Measurements from ENCODE around the gene FBXL7.

The FBXL7 gene

DNA sequence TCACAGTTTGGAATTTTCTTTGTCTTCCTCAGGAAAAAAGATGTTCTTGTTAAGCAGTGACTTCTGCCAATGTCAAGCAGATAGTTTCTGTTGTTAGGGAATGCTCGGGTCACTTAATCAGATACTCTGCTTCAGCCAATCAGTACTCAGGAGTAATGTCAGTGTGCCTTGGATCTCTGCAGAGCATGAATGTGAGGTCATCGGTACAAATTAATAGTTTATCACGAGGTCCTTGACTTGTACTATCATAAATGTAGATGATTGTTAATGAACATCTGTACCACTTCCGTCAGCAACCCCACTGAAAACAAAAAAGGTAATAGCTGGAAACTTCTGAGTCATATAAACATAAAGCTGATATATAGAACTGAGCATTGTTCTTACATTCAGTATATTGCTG, 73.6 kb downstream of the FBXL7 start:
- DNase-seq (ENCODE audit: low spot score), result no peak
- TF ChIP-seq, protein P1, sequence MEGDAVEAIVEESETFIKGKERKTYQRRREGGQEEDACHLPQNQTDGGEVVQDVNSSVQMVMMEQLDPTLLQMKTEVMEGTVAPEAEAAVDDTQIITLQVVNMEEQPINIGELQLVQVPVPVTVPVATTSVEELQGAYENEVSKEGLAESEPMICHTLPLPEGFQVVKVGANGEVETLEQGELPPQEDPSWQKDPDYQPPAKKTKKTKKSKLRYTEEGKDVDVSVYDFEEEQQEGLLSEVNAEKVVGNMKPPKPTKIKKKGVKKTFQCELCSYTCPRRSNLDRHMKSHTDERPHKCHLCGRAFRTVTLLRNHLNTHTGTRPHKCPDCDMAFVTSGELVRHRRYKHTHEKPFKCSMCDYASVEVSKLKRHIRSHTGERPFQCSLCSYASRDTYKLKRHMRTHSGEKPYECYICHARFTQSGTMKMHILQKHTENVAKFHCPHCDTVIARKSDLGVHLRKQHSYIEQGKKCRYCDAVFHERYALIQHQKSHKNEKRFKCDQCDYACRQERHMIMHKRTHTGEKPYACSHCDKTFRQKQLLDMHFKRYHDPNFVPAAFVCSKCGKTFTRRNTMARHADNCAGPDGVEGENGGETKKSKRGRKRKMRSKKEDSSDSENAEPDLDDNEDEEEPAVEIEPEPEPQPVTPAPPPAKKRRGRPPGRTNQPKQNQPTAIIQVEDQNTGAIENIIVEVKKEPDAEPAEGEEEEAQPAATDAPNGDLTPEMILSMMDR (IDR thresholded peaks at IDR 0.05; ENCODE audit: extremely low read depth, missing control alignments), result no peak

DNA sequence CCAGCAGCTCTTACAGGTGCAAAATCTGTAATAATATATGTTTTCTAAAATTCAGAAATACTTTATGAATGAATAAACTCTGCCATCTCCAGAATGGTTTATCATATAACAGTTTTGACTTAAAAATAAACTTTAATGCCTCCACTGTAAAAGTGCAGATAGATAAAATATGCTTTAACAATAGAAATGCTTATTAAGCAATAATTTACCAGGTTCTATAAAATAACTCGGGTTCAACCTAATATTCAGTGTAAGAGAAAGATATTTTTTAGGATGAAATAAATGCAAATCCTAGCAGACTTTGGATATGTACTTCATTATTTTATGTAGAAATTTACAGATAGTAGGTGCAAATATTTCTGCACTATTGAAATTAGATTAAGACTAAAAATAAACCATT, 74.1 kb downstream of the FBXL7 start:
- no peak for DNase-seq (ENCODE audit: low spot score)
- TF ChIP-seq, protein P1 (IDR thresholded peaks at IDR 0.05; ENCODE audit: extremely low read depth, missing control alignments), result no peak

DNA sequence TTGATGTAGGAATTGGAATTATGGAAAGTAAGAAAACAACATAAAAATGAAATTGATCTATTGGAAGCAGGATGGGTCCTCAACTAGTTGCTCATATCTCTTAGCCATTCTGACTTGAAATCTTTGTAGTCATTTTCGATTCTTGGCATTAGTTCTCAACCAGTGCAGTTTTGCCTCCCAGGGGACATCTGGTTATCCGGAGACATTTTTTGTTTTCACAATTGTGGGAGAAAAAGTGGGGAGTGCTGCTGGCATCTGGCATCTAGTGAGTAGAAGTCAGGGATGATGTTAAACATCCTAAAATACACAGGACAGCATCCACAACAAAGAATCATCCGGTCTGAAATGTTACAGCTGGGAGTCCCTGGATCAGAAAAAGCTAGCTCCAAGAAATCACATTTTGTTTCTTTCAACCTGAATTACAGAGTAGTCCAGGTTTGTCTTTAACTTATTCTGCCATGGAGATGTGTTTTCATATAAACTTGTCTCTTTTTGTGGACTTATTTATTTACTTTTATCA, 74.9 kb downstream of the FBXL7 start:
- TF ChIP-seq, protein P1 (IDR thresholded peaks at IDR 0.05; ENCODE audit: extremely low read depth, missing control alignments), result no peak
- DNase-seq (ENCODE audit: low spot score), result no peak

DNA sequence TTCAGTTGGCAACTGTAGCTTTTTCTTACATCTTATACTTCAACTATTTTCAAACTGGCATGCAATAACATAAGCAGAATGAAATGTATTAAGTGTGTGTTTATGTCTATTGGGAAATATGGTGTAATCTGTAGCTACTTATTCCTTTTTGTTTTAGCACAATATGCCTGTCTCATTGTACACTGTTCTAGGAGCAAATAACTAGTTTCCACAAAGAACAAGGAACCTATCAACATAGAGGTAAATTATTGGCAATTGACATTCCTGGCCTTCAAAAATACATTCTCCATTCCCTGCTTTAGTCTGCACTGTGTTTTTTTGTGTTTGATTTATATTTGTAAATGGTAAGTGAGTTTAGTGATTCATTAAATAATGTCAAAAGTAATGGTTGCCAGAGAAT, 75.7 kb downstream of the FBXL7 start:
- DNase-seq (ENCODE audit: low spot score), result no peak
- TF ChIP-seq, protein P1 (IDR thresholded peaks at IDR 0.05; ENCODE audit: extremely low read depth, missing control alignments), result no peak

DNA sequence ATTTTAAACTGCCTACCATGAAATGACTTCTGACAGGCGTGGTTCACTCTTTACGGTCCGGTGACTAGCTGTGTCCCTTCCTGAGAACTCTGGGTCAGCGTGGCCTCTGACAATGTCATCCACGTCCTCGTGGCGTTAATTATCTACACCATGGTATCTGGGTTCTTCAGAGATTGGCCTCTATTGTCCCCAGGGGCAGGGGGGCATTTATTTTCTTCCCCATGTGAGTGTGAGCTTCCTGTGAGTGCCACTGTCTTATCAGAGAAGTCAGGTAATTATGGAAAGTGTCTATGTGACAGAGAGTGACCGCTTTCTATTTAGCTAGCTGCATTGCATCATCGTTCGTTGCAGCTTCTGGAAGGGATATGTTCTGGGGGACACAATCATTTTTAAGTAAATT, 77.2 kb downstream of the FBXL7 start:
- TF ChIP-seq, protein P1 (IDR thresholded peaks at IDR 0.05; ENCODE audit: extremely low read depth, missing control alignments), result no peak
- DNase-seq (ENCODE audit: low spot score), result no peak

DNA sequence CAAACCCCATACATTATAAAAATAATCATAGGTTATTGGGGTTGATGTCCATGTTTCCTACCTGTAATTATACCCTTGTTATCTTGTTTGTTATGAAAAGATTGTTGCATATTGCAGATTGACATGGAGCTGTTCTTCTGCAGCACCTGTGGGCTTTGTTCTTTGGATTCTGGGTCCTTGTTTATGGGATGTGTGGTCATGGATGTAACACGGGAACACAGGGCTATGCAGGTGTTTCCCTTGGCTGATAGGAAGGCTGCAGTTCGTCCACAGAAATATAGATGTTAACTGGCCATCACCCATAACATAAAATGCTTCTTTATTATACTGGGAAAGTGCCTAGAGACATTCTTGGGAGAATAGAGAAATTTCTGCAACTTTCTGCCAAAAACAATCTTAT, 77.9 kb downstream of the FBXL7 start:
- TF ChIP-seq, protein P1 (IDR thresholded peaks at IDR 0.05; ENCODE audit: extremely low read depth, missing control alignments), result no peak
- no peak for DNase-seq (ENCODE audit: low spot score)

DNA sequence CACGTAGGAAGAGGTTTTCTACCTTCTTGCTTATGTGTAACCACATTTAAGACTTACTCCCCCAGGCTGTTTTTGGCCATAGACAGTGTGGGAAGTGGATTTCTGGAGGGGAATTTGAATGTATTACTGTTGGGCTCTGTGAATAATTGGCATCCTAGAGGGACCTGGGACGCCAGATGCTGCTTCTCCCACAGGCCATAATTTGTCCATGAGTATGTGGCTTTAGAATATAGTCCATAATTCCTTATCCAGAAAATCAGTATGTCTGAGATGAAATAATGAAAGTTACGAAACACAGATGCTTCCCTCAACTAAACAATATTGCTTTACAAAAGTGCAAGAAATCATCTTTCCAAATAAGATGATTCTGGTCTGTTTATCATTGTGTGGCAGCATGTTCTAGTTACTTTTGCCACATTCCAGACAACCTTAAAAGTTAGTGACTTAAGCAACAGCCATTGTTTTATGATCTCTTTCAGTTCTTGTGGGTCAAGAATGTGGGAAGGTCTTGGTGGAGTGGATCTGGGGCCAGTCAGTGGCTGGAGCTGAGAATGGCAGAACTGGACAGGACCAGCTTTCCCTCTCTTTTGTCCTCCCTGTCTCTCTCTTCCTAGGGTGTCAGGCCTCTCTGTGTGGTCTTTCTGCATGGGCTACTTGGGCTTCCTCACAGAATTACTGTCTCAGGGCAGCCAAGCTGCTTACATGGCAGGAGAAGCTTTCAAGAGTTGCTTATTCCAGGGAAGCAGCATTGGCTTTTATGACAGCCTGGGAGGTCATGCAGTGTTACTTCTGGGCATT, 79.4 kb downstream of the FBXL7 start:
- TF ChIP-seq, protein P1 (IDR thresholded peaks at IDR 0.05; ENCODE audit: extremely low read depth, missing control alignments), result no peak
- DNase-seq (ENCODE audit: low spot score), result no peak
